Measurements from ENCODE around the gene ANGPT4.

GRCh38 chr20:872855-873520 is 43.1 kb downstream of the ANGPT4 start:
- TF ChIP-seq POLR2A (IDR thresholded peaks at IDR 0.05) (no peak), CTCF (IDR thresholded peaks at IDR 0.05) (no peak)
